Measurements from ENCODE around the gene ADORA1.

ADORA1 gene

GRCh38 chr1:203124011-203124410 lies 3.5 kb upstream of the ADORA1 start:
- no peak for DNase-seq

GRCh38 chr1:203124546-203125317 lies 2.8 kb upstream of the ADORA1 start:
- DNase-seq = no peak

GRCh38 chr1:203126151-203126865 lies 1.2 kb upstream of the ADORA1 start:
- peak in 1 of 2 experiments; percentile 13 for DNase-seq

- no peak for DNase-seq
Observed at GRCh38 chr1:203126866-203127665, 460 bp upstream of the ADORA1 start.

- no peak for DNase-seq
Observed at GRCh38 chr1:203128431-203128715, 847 bp downstream of the ADORA1 start.

GRCh38 chr1:203128716-203129500 lies 1.4 kb downstream of the ADORA1 start:
- no peak for DNase-seq

GRCh38 chr1:203129501-203130231 lies 2.1 kb downstream of the ADORA1 start:
- DNase-seq = no peak

GRCh38 chr1:203130358-203130985 lies 2.9 kb downstream of the ADORA1 start:
- no peak for DNase-seq

- no peak for DNase-seq
Observed at GRCh38 chr1:203131548-203132200, 4.1 kb downstream of the ADORA1 start.

GRCh38 chr1:203133970-203134725 lies 6.6 kb downstream of the ADORA1 start:
- DNase-seq = peak; percentile 80 to 88

- peak; percentile 37 to 47 for DNase-seq
Observed at GRCh38 chr1:203135636-203136305, 8.2 kb downstream of the ADORA1 start.

- peak; percentile 58 to 76 for DNase-seq
Observed at GRCh38 chr1:203136409-203137042, 9.0 kb downstream of the ADORA1 start.

- DNase-seq = no peak
Observed at GRCh38 chr1:203137324-203137723, 9.8 kb downstream of the ADORA1 start.

GRCh38 chr1:203138066-203138465 lies 10.5 kb downstream of the ADORA1 start:
- DNase-seq = no peak

- no peak for DNase-seq
Observed at GRCh38 chr1:203139976-203140475, 12.5 kb downstream of the ADORA1 start.

GRCh38 chr1:203140743-203141520 lies 13.4 kb downstream of the ADORA1 start:
- DNase-seq = no peak

- no peak for DNase-seq
Observed at GRCh38 chr1:203142124-203142523, 14.6 kb downstream of the ADORA1 start.

Data from NCI-H524 (cell line).